CD4-positive, alpha-beta T cell treated with Interleukin-2 at 100 ng/mL for 4 hours (primary cell): ENCODE measurements around the gene CBX8.
"Not testable (repeated sequence)": the region's sequence is repeated elsewhere in the genome, so short reads cannot be mapped to it uniquely, and the experiment has no call there.

Experiments used
- DNase-seq: peaks from one replicate; pipeline ENCODE4 v3.0.0-alpha.2; 2020; ENCODE audit warnings: low spot score

CBX8 gene

GRCh38 chr17:79779084-79779529, 17.8 kb downstream of the CBX8 start:
- DNase-seq, result no peak

- no peak for DNase-seq
Measured at GRCh38 chr17:79778504-79779083, 18.3 kb downstream of the CBX8 start.

- peak; percentile 80 for DNase-seq
Measured at GRCh38 chr17:79777894-79778503, 18.9 kb downstream of the CBX8 start, which contains the start of gene CBX2. TSS of gene CBX2 (plus strand) at chr17:79778148. CDS start at chr17:79778236, 88 bp downstream.

GRCh38 chr17:79777120-79777893, 19.6 kb downstream of the CBX8 start:
- no peak for DNase-seq

- DNase-seq, result no peak
Measured at GRCh38 chr17:79776376-79777119, 20.3 kb downstream of the CBX8 start.

- DNase-seq, result no peak
Measured at GRCh38 chr17:79775632-79776031, 21.2 kb downstream of the CBX8 start.

GRCh38 chr17:79774561-79774975, 22.3 kb downstream of the CBX8 start:
- no peak for DNase-seq

GRCh38 chr17:79772726-79773125, 24.2 kb downstream of the CBX8 start:
- DNase-seq, result not testable (repeated sequence)

- DNase-seq, result no peak
Measured at GRCh38 chr17:79771276-79771675, 25.6 kb downstream of the CBX8 start.

- DNase-seq, result no peak
Measured at GRCh38 chr17:79769570-79770506, 27.0 kb downstream of the CBX8 start.

GRCh38 chr17:79765708-79766107, 31.2 kb downstream of the CBX8 start:
- no peak for DNase-seq

- DNase-seq, result no peak
Measured at GRCh38 chr17:79761894-79762589, 34.8 kb downstream of the CBX8 start.

- no peak for DNase-seq
Measured at GRCh38 chr17:79760197-79760906, 36.5 kb downstream of the CBX8 start.

- DNase-seq, result no peak
Measured at GRCh38 chr17:79758271-79758670, 38.6 kb downstream of the CBX8 start.

GRCh38 chr17:79757140-79757745, 39.6 kb downstream of the CBX8 start:
- DNase-seq, result no peak

- no peak for DNase-seq
Measured at GRCh38 chr17:79755591-79755990, 41.3 kb downstream of the CBX8 start.

GRCh38 chr17:79754903-79755302, 42.0 kb downstream of the CBX8 start:
- not testable (repeated sequence) for DNase-seq

- no peak for DNase-seq
Measured at GRCh38 chr17:79754370-79754769, 42.5 kb downstream of the CBX8 start.

- no peak for DNase-seq
Measured at GRCh38 chr17:79752175-79752574, 44.7 kb downstream of the CBX8 start.
